CD4-positive, alpha-beta T cell treated with Interleukin-21 for 1 hour (primary cell): ENCODE measurements around the gene CTNNA1.

ENCODE experiments used
- DNase-seq: peaks from one replicate; pipeline ENCODE4 v3.0.0-alpha.2; 2020

CTNNA1 gene

DNA sequence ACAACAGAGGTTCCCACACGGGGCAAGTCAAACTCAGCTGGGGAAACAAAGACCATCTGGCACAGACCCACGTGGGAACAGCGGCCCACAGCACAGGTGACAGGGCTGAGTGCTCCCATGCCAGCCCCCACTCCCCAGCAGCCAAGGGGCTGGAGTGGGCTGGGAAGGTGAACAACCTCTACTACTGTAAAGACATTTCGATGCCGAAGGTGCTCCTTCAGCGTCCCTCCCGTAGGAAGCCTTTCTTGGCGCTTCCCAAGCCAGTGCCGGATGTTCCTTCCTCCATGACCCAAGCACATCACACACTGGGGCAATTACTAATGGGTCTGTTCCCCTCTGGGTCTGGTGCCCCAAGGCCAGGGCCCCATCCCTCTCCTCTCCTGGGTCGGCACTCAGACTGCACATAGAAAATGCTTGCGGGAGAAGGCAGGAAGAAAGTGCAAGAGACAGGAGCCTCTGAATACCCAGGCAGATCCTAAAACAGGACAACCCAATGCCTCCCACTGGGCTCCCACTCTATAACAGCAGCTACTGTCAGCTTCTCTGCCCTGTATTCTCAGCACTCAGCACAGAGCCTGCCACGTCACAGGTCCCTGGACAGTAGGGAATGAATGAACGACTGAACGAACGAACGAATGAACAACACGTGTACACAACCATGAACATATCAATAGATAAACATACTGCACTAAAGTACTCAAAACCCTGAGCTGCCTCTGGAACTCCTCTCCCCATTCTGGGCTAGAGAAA lies 198.9 kb downstream of the CTNNA1 start:
- DNase-seq, result no peak

DNA sequence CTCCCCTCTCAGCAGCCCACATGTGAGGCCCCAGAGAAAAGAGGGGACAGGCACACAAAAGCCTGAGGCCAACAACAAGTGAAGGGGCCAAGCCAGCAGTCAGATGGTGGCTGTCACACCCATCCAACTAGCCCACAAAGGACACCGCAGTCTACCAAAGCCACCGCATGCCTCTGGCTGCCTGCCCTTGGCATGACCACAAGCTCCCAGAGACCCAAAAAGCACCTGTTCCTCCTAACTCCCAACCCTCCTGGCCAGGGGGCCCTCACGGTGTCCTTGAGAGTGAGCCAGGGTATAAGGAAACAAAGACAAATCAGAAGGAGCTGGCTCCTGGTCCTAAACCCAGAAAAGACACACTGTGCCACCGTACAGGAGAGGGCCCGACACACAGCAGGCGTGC lies 199.7 kb downstream of the CTNNA1 start:
- no peak for DNase-seq

DNA sequence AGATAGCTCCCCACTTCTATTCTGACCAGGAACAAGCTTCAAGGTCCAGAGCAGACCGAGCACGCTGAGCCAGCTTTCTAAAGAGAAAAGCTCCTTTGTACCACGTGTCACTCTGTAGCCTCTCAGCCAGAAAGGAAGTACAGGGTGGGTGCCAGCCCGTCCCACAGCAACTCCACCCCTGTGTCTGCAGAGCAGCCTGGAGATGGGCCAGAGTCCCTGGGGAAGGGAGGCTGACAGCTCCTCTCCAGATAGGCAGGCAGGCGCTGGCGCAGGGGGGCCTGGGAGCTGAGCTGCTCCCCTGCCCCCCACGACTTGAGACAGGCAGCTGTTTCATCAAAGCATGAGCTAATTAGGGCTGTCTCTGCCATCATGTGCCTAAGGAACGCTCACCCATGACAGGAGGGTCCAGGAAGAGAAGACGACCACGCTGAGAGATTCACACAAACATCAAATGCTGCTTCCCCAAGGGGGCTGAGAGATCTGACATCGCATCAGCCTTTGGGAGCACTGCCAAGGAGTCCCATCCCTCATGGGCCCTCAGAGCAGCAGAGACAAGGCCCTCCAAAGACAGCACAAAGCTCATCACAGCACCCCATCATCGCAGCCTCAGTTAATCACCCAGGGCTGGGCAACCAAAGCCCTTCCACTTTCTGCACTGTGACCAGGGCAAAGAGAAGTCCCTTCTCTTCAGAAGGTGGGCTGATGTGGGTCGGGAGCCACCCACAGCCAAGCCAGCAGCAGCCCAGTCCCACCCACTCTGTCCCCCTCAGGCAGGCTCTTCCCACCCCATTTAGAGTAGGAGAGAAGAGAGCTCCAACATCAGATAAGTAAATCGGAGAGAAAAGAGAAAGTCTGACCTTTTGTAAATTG lies 200.4 kb downstream of the CTNNA1 start:
- peak; percentile 15 for DNase-seq

DNA sequence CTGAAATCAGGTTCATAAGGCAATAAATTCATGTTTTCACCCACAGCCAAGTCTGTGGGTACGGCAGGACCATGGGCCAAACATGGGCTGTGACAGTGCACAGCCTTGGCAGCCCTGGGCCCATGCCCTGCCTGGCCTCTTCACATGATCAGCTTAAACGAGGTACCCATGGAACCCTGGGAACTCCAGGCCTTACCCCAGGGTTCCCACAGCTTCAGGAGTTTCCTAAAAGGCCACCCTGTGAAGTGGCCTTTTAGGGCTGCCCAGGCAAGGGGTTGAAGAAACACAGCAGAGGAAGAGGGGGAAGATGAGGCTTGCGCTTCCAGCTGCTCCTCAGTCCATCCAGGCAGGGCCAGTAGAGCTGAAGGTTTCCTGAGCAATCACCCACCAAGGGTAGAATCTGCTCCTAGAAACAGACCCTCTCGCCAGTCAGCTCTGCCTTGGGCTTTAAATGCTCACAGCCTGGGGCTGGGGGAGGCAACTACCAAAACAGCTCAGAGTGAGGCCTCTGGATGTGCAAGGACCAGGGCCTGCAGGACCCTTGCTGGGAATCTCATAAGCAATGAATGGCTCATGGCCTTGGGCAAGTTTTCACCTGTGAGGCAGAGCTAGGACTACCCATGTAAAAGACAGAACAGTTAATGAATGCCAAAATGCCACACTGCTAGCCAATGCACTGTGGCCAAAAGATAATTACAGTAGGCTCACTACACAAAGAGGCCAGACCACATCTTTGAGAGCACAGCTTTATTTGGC lies 201.2 kb downstream of the CTNNA1 start:
- DNase-seq, result no peak

DNA sequence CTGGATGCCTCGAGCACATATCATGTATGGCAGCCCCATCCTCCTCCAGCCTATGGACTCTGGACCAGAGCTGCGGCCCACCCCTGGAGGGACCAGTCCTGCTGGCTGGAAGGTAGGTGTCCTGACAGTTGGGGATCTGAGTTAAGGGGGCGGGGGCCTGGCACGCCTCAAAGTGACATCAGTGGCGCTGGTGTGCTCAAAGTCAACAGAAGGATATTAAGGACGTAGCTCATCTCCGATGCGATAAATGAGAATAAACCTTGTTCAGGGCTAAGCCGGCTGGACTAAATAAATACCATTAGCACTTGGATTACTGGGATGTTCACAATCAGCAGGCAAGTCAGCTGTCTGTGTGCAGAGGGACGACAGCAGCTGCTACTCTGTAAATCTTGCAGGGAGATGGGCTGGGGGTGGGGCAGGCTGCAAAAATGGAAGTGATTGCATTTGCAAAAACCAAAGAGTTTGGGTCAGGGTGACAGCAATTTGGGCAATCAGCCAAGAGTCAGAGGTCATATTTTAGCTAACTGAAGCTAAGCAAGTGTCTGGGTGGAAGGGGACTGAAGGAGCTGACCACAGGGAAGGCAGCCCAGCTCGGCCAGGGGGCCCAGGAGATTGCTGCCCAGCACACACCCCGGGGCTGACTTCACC lies 201.9 kb downstream of the CTNNA1 start:
- DNase-seq, result no peak

DNA sequence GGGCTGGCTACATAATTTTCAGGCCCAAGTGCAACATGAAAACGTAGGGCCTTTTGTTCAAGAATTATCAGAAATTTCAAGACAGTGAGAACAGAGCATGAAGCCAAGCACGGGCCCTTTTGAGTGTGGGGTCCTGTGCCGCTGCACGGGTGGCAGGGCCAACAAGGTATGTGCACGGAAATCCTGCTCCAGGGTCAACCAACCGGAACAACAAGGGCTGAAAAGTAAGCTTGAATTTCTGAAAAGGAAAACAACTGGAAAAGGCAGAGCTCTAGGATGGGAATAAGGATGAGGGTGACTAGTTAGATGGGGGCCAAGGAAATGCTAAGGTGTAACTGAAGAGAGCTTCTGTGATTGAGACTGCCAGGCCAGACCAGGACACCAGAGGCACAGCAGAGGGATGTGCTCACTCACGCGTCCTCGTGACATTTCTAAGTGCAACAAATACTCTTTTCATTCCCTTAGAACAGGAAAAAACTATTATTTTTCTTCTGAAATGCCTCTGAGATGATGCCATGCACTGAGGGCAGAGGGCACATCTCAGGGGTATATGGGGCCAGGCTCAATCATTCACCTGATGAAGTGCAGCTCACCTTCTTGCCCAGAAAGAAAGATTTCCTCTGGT lies 202.6 kb downstream of the CTNNA1 start:
- DNase-seq, result no peak

DNA sequence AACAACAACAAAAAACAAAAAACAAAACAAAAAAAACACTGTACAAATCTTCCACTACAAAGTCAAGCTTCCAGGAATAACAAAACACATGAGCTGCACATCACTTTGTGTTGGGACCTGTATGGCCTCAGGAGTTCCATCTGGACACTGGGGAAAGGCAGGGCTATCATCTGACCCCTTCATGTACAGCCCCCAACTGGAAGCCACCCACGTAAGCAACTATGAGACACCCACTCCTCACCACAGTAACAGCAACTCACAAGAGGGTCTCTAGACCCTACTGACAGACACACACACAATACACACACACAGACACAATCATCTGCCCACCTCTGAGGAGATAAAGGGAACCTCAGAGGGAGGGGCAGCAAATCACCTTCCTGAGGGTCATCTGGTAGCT lies 203.6 kb downstream of the CTNNA1 start:
- DNase-seq, result no peak

DNA sequence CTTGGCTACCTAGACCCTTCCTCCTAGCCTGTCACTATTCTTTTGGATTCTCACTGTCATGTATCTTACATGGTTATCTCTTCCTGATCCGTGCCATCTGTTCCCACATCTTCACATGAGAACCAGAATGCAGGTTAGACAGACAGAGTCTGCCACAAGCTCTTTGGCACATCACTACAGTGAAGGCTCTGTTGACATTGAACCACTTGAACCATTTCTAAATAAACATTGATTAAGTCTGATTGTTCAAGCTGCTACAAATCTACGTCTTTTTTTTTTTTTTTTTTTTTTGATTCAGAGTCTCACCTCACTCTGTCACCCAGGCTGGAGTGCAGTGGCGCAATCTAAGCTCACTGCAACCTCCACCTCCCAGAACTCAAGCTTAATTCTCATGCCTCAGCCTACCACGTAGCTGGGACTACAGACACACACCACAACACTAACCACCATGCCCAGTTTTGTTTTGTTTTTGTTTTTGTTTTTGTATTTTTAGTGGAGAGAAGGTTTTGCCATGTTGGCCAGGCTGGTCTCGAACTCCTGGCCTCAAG lies 207.0 kb downstream of the CTNNA1 start:
- no peak for DNase-seq

DNA sequence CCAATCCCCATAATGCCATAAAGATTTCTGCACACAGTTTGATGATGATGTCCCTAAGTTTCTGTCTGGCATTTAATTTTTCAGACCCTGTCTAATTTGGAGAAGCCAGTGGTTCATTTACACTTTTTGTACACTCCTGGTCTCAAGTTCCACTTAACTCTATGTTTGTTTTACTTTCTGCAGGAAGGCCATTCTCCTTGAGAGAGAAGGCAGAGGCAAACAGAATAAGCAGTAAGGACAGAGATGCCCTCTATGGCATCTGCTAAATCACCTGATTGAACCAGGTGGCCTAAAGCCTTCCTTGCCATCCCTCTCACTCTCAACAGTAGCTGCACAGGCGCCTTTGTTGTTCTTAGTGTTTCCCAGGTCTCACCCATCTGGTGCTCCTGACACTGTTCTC lies 208.0 kb downstream of the CTNNA1 start:
- DNase-seq, result no peak

DNA sequence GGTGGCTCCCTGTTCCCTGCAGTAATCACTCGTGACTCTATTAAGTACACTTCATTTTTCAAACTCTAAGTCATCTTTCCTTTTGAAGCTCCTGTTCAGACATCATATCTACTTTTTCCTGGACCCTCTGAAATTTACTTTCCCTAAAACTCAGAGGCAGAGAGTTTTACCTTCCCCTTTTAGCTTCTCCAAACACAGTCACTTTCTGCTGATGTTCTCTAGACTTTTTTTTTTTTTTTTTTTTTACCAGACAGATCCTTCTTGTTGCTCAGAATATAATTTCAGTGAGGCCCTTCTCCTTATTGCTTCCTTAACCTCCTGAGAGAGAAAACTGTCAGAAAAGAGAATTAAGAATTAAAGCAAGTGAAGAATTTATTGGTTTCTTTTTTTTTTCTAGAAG lies 208.5 kb downstream of the CTNNA1 start:
- DNase-seq, result no peak

DNA sequence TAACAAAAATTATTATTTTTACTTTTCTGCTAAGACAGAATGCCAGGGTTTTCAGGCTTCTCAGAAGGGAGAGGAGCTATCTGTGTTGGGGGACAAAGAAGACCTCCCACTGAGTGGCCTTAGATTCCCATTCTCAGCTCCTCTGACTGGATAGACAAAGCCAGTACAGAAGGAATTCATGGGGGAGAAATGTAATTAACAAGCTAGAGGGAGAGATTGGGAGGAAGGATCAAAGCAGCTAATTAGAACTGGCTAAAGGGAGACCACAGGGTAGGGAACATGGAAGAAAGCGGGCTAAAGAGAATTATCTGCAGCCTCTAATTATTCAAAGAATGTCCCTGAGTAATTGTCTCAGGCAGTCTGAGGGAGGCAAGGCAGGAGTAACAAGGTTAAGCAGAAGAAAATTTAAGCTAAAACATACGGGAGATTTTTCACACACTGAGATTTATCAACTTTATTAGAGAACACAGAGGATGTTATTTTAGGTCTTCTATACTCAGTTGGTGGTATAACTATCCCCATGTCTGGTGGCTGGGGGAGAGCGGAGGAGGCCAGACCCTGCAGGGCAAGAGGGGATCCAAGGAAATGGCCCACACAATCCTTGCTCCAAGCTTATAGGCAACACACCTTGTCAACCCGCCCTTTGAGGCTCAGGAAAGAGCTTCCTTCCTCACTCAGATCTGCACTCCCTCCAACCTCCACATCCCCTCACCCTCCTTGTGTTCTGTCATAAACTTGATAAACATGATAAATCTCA lies 209.6 kb downstream of the CTNNA1 start:
- no peak for DNase-seq

DNA sequence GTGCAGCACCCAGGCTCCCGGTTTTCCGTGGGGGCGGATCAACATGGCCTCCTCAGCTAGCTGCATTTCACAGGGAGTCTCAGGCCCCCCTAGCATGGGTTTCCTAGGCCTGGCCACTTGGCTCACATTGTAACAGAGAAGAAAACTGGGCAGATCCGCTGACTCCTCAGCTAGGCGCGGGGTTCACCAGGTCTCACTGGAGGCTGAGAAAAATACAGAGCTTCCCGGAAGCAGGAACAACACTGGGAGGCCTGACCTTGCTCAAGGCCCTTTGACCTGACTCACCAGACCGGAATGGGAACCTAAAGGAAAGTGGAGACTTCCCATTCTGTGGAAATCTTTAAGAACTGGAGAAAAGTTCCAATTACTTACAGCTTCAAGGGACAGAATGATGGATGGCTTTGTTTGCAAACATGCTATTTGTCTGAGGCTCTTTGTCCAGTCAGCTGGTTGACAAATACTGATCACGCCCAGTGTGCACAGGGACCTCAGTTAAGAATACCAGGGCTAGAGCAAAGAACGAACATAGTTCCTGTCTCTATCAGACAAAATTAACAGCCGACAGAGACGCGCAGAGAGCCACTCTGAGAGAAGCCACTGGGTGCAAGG lies 210.6 kb downstream of the CTNNA1 start:
- DNase-seq, result no peak

DNA sequence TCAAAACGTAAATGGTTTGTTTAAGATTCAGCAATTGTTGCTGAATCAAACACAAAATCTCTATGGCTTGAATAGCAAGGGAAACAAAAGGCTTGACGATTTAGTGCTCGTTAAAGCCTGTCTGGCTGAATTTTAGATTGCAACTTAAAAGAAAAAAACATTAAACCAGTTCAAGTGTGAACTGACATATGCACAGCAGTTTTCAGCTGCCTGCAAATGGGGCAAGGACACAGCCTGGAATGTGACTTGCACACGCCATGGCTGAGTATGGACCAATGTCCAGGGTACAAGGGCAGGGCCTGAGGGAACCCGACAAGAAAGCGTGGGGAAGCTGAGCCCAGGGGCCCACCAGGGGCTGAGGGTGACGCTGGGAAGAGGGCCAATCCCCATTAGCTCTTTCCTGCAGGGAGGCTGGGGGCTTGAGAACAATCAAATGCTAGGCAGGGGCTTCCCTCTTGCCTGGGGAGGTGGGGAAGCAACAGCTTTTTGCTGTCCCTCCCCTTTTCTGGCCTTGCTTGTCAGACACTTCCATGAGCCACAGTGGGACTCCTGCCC lies 211.5 kb downstream of the CTNNA1 start:
- DNase-seq, result no peak

DNA sequence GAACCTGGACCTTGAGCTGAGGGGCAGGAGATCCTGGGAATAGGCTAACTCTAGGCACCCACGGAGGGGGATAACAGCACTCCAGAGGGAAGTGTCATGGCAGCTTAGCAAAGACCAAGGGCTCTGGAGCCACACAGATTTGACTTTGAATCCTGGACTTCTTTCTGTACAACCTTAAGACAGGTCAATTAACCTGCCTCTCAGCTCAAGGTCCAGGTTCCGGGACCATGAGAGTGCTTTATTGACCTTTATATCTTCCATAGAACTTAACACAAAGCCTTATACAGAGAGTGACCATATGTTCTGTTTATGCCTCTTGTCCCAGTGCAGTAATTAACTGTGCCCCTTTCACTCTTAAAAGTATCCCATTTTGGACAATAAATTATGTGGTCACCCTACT lies 212.4 kb downstream of the CTNNA1 start:
- DNase-seq, result no peak

DNA sequence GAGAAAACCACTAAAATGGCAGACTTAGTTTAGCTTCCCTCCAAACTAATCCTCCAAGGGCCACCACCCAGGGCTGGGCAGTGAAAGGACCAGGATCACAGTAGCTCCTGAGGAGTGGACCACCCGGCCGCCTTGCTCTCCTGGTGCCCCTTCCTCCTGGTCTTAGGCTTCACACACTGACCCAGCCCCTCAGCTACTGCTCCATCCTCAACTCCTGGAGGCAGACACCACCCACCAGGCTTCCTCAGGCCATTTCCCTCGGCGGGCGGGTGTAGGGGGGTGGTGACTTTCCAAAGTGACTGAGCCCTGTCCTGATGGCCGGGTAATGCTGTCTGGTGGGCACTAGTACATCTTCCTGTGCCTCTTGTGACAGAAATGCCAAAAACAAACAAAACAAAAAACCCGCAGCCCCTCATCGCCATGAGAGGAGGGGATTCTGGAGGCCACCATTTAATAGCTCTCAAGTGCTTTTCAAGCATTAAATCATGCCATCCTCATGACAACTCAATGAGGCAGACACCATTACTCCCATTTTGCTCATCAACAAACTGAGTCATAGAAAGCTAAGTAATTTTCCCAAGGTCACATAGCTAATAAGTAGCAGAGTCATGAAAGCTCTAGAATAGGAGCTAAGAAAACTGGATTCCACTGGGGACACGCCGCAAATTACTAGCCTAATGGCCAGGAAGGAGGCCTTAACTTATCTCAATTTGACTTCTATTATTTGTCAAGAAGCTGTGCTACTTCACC lies 213.2 kb downstream of the CTNNA1 start:
- no peak for DNase-seq

DNA sequence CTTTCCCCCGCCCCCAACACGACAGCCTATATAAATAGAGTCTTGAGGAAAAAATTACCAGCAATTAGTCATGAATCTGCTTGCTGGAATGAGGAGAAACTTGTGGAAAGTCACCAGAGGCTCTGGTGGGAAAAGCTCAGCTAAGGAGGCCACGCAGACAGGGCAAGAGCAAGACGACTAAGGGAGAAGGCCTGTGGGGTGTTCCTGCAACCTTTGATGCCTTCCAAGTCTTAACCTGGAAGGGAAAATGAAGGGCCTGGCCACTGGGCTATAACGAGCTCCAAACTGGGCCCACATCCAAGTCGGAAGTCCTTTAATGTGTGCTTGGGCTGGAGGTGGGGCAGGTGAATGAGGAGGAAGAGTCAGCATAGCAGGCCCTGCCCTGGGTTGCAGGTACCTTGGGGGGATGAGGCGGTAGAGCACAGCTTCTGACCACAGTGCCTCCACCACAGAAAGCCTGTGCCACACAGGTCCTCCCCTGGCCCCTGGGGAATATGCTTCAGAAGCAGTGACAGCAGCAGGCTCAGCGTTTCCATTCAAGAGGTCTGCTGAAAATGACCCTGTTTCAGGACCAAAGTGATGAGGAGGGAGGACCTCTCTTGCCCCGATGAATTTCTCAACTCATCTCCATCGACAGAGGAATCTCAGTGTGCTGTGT lies 214.7 kb downstream of the CTNNA1 start:
- DNase-seq, result no peak

DNA sequence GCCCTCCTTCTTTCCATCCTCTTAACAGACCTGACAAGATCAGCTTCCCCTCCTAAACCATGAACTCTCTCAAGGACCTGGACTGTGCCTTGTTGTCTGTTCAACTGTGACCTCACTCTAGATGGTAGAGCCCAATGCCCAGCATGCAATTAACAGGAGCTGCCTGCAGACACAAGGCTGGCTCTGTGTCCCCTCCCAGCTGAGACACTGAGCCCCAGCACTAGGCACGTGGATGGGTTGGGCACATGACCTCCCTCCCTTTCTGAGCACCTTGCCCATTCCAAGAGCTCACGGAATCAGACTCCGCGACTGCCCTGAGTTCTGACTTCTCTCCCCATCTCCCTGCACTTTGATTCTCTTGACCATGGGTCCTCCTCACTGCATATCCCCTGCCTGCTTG lies 215.4 kb downstream of the CTNNA1 start:
- DNase-seq, result no peak

DNA sequence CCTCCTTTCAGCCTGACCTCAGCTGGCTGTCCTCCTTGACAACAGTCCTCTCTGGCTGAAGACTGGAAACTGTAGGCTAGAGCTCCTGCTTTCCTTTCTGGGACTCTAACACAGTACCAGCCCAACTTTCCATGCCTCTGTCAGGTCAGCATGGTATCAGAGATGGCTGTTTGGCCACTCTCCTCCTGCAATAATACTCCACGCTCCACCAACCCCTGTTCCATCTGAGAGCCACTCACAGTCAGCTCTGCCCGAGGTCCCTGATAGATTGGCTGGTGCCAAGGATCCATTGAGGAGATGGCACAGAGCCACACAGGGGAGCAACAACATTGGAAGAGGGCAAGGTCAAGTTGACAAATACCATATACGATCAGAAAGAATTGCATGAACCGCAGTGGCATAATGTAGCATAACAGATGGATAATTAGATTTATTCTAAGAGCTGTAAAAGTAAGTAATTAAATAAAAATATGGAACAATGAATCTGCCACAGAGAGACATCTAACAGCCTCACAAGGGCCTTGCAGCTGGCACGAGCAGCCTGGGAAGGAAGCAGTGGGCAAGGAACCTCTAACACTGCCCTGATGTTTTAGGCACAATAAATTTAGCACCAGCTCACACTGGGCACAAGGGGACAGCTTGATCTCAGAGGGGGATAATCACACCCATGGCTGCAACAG lies 216.2 kb downstream of the CTNNA1 start:
- no peak for DNase-seq

DNA sequence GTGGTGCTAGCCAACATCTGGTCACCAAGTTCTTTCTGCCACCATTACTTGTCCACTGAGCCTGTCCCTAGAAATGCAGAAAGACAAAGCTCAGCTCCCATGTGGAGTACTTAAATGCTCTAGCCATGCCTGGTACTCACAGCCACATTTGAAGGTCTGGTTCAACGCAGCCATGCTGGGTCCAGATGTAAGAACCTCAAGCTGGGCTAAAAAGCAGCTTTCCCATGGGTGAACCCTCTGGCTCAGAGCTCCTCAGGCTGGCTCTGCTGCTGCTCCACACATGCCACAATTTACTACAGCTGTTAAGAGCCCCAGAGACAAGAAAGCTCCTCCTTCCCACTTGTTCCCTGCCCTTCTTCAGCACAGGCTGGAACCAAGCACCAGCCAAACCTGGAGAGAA lies 219.0 kb downstream of the CTNNA1 start:
- DNase-seq, result no peak
